Liver (tissue), 9 donors: ENCODE data around the gene GPBP1L1. TPM values are rescaled to one million over a fixed set of nuclear protein-coding genes. Genes with fewer than 3 reads are reported as not detected.

ENCODE experiments used
- DNase-seq: peaks from one replicate; pipeline ENCODE4 v3.0.0-alpha.2; 2017; ENCODE audit warnings: low spot score
- H3K27ac ChIP-seq, 2 donors: one replicate each; pipeline ENCODE4 v1.7.0; 2013; ENCODE audit warnings: inconsistent platforms in 2 of 2, low read length in 2 of 2, control low read depth in 1 of 2, low read depth in 1 of 2, mild to moderate bottlenecking in 1 of 2
- H3K27me3 ChIP-seq, 4 donors: one replicate each; pipeline versions ENCODE4 v1.6.1 to v1.7.0; 2013; ENCODE audit warnings: low read length in 3 of 4, inconsistent platforms in 1 of 4, mild to moderate bottlenecking in 1 of 4, moderate library complexity in 1 of 4; ENCODE audit not compliant: control insufficient read depth in 4 of 4, insufficient read depth in 4 of 4
- H3K36me3 ChIP-seq, 4 donors: one replicate each; pipeline versions ENCODE4 v1.6.1 to v1.7.0; 2013; ENCODE audit warnings: low read length in 3 of 4, mild to moderate bottlenecking in 3 of 4, low read depth in 1 of 4, moderate library complexity in 1 of 4; ENCODE audit not compliant: control insufficient read depth in 4 of 4, insufficient read depth in 3 of 4
- H3K4me1 ChIP-seq, 4 donors: one replicate each; pipeline versions ENCODE4 v1.6.1 to v1.7.0; 2013; ENCODE audit warnings: low read length in 3 of 4, mild to moderate bottlenecking in 3 of 4, moderate library complexity in 1 of 4; ENCODE audit not compliant: control insufficient read depth in 4 of 4, insufficient read depth in 4 of 4
- H3K4me3 ChIP-seq, 3 donors: one replicate each; pipeline versions ENCODE4 v1.6.1 to v1.7.0; 2013; ENCODE audit warnings: low read length in 3 of 3, control low read depth in 1 of 3, low read depth in 1 of 3, mild to moderate bottlenecking in 1 of 3
- H3K9ac ChIP-seq, 2 donors: one replicate each; pipeline ENCODE4 v1.7.0; 2013; ENCODE audit warnings: low read length in 2 of 2, mild to moderate bottlenecking in 2 of 2, moderate library complexity in 2 of 2, control low read depth in 1 of 2, low read depth in 1 of 2
- H3K9me3 ChIP-seq, 4 donors: one replicate each; pipeline versions ENCODE4 v1.6.1 to v1.7.0; 2013; ENCODE audit warnings: low read length in 3 of 4; ENCODE audit not compliant: control insufficient read depth in 4 of 4
- EGR1 ChIP-seq, 2 donors: IDR thresholded peaks; 2 replicates each; pipeline ENCODE4 v1.6.1; 2016 to 2018; ENCODE audit warnings: antibody characterized with exemption in 2 of 2, low read depth in 2 of 2
- FOXA1 ChIP-seq: IDR thresholded peaks from 2 replicates; pipeline ENCODE4 v1.6.1; 2016; ENCODE audit warnings: antibody characterized with exemption
- FOXA2 ChIP-seq: IDR thresholded peaks from 2 replicates; pipeline ENCODE4 v1.6.1; 2016; ENCODE audit warnings: antibody characterized with exemption
- GABPA ChIP-seq, 2 donors: IDR thresholded peaks in 1 of 2; conservative IDR thresholded peaks in 1 of 2; 2 replicates each; pipeline ENCODE4 v1.6.1; 2016; ENCODE audit warnings: antibody characterized with exemption in 2 of 2, mild to moderate bottlenecking in 1 of 2, moderate library complexity in 1 of 2
- HNF4A ChIP-seq, 2 donors: conservative IDR thresholded peaks; 2 replicates each; pipeline ENCODE4 v1.6.1; 2016; ENCODE audit warnings: antibody characterized with exemption in 2 of 2, mild to moderate bottlenecking in 2 of 2
- HNF4G ChIP-seq: IDR thresholded peaks from 2 replicates; pipeline ENCODE4 v1.6.1; 2016; ENCODE audit warnings: antibody characterized with exemption
- JUND ChIP-seq, 2 donors: IDR thresholded peaks; 2 replicates each; pipeline ENCODE4 v1.6.1; 2016; ENCODE audit warnings: antibody characterized with exemption in 2 of 2
- NR2F2 ChIP-seq: IDR thresholded peaks from 2 replicates; pipeline ENCODE4 v1.6.1; 2016; ENCODE audit warnings: antibody characterized with exemption
- RAD21 ChIP-seq, 2 donors: IDR thresholded peaks; 2 replicates each; pipeline ENCODE4 v1.6.1; 2016; ENCODE audit warnings: antibody characterized with exemption in 2 of 2, mild to moderate bottlenecking in 2 of 2
- RXRA ChIP-seq, 2 donors: IDR thresholded peaks; 2 replicates each; pipeline ENCODE4 v1.6.1; 2017 to 2018; ENCODE audit warnings: antibody characterized with exemption in 2 of 2, mild to moderate bottlenecking in 1 of 2
- SP1 ChIP-seq: IDR thresholded peaks from 2 replicates; pipeline ENCODE4 v1.6.1; 2018; ENCODE audit warnings: antibody characterized with exemption, mild to moderate bottlenecking
- TAF1 ChIP-seq: conservative IDR thresholded peaks from 2 replicates; pipeline ENCODE4 v1.6.1; 2016; ENCODE audit warnings: antibody characterized with exemption, mild to moderate bottlenecking
- YY1 ChIP-seq: IDR thresholded peaks from 2 replicates; pipeline ENCODE4 v1.6.1; 2016; ENCODE audit warnings: antibody characterized with exemption, mild to moderate bottlenecking
- WGBS: extraction: QIAGEN DNeasy Blood & Tissue Kit; methylation state at CpG from one replicate; pipeline ENCODE4 v1.1.7; 2013; 5-methylcytosine and 5-hydroxymethylcytosine counted together
- polyA plus RNA-seq, 2 donors: library from polyadenylated mRNA; stranded (reverse) in 1 of 2; unstranded in 1 of 2; fragments of 200-250 nt in 1 of 2; fragments of >200 nt in 1 of 2; fragmentation: Nextera tagmentation in 1 of 2; extraction: Ambion mirVana in 1 of 2; gene quantifications; one replicate each; pipeline versions ENCODE4 v1.2.1 to v1.2.3, GENCODE V29; 2013 to 2015
- total RNA-seq, 2 donors: library from RNA; depleted of rRNA; stranded (reverse); fragments of >200 nt; gene quantifications; one replicate each; pipeline ENCODE4 v1.2.3, GENCODE V29; 2014
- TF ChIP-seq, protein P1 (sequence below): IDR thresholded peaks from 2 replicates; pipeline ENCODE4 v1.6.1; 2016; ENCODE audit warnings: antibody characterized with exemption
- TF ChIP-seq, protein P2 (sequence below): IDR thresholded peaks from 2 replicates; pipeline ENCODE4 v1.6.1; 2016; ENCODE audit warnings: antibody characterized with exemption, mild to moderate bottlenecking
- TF ChIP-seq, protein P3 (sequence below): IDR thresholded peaks from 2 replicates; pipeline ENCODE4 v1.6.1; 2016; ENCODE audit warnings: antibody characterized with exemption
- TF ChIP-seq, protein P4 (sequence below): fragments of 150-350 bp; IDR thresholded peaks from 2 replicates; pipeline ENCODE4 v1.5.1; 2017; ENCODE audit warnings: improper control_type of control experiment, low read depth, low read length; ENCODE audit not compliant: missing input control
- TF ChIP-seq, protein P5 (sequence below): IDR thresholded peaks from 2 replicates; pipeline ENCODE4 v1.6.1; 2016; ENCODE audit warnings: antibody characterized with exemption
- donor health status: healthy.
- donor health status: healthy.
- donor health status: healthy.
- donor health status: healthy.
- donor health status: healthy.

GPBP1L1 gene
- total and polyA plus RNA-seq, 4 donors, result 24.8 to 86.7 (median 53.5) TPM

DNA sequence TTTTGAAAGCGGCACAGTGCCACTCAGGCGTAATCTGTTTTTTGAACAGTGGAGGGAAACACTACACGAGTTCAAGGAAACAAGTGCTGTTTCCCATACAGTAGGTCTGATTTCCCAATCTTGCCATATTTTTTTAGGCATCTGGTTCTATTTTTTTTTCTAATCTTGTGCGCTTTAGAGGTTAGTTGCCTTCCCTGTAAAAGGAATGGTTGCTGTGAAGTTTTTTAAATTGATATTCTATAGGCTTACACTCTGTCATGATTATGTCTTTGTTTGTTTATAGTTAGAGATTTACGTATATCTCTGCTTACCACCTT, 101.3 kb downstream of the GPBP1L1 start (continued):
- TF ChIP-seq FOXA1, result no peak
- TF ChIP-seq JUND (IDR thresholded peaks at IDR 0.05), result no peak
- TF ChIP-seq, protein P1, sequence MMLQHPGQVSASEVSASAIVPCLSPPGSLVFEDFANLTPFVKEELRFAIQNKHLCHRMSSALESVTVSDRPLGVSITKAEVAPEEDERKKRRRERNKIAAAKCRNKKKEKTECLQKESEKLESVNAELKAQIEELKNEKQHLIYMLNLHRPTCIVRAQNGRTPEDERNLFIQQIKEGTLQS, result no peak
- TF ChIP-seq HNF4G, result no peak
- no peak for TF ChIP-seq EGR1 (IDR thresholded peaks at IDR 0.05; ENCODE audit: low read depth in 2 of 2)
- TF ChIP-seq FOXA2, result no peak
- TF ChIP-seq YY1, result no peak
- TF ChIP-seq NR2F2, result no peak

DNA sequence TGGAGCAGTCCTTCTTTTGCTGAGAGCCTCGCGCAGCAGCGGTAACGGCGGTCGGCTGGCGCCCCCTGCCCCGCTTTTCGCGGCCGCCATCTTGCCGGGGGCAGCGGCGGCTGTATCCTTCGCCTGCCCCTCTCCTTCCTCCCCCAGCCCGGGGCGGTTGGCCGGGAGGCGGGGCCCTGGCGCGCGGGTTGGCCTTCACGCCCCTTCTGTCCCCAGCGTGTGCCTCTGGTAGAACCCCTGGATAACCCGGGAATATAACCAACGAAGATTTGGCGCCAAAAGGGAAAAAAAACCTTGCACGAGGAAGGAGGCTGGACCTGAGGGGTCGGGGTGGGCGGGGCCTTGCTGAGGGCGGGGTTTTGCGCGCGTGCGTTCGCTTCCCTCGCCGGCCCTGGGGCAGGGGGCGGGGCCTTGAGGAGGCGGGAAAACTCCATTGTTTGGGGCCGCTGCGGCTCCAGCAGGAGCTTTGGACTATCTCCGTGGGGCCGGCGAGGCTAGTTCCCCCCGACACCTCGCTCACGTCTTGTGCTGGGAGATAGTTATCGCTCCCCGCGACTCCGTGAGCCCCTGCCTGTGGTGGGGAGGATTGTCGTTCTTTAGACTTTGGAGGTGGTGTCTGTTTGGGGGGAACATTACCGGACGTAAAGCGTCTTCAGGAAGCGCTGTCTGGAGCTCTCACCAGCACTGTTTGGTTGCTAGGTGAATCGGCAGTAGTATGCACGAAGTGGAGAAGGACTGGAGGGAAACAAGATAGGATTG, 101.8 kb downstream of the GPBP1L1 start:
- Histone ChIP-seq H3K27ac (peak overlapping the region; percentile 71 to 93), H3K36me3 (no peaks in the 10 kb centered on the region), H3K4me3 (peak overlapping the region; percentile 80 to 88 (median 80)), H3K9me3 (no peaks in the 10 kb centered on the region), H3K9ac (peak overlapping the region; percentile 87 to 96), H3K4me1 (peaks cover 9 to 23% (median 19%) of the 10 kb centered on the region in 4 donors), H3K27me3 (no peaks in the 10 kb centered on the region)
- WGBS, result under 1% methylated on average over 59 of the region's 59 CpGs
- peak; percentile 95 for DNase-seq
- TF ChIP-seq, protein P2, sequence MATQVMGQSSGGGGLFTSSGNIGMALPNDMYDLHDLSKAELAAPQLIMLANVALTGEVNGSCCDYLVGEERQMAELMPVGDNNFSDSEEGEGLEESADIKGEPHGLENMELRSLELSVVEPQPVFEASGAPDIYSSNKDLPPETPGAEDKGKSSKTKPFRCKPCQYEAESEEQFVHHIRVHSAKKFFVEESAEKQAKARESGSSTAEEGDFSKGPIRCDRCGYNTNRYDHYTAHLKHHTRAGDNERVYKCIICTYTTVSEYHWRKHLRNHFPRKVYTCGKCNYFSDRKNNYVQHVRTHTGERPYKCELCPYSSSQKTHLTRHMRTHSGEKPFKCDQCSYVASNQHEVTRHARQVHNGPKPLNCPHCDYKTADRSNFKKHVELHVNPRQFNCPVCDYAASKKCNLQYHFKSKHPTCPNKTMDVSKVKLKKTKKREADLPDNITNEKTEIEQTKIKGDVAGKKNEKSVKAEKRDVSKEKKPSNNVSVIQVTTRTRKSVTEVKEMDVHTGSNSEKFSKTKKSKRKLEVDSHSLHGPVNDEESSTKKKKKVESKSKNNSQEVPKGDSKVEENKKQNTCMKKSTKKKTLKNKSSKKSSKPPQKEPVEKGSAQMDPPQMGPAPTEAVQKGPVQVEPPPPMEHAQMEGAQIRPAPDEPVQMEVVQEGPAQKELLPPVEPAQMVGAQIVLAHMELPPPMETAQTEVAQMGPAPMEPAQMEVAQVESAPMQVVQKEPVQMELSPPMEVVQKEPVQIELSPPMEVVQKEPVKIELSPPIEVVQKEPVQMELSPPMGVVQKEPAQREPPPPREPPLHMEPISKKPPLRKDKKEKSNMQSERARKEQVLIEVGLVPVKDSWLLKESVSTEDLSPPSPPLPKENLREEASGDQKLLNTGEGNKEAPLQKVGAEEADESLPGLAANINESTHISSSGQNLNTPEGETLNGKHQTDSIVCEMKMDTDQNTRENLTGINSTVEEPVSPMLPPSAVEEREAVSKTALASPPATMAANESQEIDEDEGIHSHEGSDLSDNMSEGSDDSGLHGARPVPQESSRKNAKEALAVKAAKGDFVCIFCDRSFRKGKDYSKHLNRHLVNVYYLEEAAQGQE, result no peak
- TF ChIP-seq HNF4A (conservative IDR thresholded peaks at IDR 0.05) (no peak), FOXA2 (no peak), RAD21 (IDR thresholded peaks at IDR 0.05) (no peak), JUND (IDR thresholded peaks at IDR 0.05) (no peak), RXRA (IDR thresholded peaks at IDR 0.05) (no peak), HNF4G (no peak), GABPA (IDR thresholded peaks at IDR 0.05 in 1 of 2, conservative IDR thresholded peaks at IDR 0.05 in 1 of 2) (no peak), TAF1 (no peak), EGR1 (IDR thresholded peaks at IDR 0.05; ENCODE audit: low read depth in 2 of 2) (no peak), YY1 (peak; percentile 93), SP1 (peak; percentile 21), FOXA1 (no peak), NR2F2 (no peak)
- TF ChIP-seq, protein P3, sequence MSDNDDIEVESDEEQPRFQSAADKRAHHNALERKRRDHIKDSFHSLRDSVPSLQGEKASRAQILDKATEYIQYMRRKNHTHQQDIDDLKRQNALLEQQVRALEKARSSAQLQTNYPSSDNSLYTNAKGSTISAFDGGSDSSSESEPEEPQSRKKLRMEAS, result peak; percentile 16
- TF ChIP-seq, protein P4, sequence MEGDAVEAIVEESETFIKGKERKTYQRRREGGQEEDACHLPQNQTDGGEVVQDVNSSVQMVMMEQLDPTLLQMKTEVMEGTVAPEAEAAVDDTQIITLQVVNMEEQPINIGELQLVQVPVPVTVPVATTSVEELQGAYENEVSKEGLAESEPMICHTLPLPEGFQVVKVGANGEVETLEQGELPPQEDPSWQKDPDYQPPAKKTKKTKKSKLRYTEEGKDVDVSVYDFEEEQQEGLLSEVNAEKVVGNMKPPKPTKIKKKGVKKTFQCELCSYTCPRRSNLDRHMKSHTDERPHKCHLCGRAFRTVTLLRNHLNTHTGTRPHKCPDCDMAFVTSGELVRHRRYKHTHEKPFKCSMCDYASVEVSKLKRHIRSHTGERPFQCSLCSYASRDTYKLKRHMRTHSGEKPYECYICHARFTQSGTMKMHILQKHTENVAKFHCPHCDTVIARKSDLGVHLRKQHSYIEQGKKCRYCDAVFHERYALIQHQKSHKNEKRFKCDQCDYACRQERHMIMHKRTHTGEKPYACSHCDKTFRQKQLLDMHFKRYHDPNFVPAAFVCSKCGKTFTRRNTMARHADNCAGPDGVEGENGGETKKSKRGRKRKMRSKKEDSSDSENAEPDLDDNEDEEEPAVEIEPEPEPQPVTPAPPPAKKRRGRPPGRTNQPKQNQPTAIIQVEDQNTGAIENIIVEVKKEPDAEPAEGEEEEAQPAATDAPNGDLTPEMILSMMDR, result no peak
- TF ChIP-seq, protein P1, result no peak
- TF ChIP-seq, protein P5, sequence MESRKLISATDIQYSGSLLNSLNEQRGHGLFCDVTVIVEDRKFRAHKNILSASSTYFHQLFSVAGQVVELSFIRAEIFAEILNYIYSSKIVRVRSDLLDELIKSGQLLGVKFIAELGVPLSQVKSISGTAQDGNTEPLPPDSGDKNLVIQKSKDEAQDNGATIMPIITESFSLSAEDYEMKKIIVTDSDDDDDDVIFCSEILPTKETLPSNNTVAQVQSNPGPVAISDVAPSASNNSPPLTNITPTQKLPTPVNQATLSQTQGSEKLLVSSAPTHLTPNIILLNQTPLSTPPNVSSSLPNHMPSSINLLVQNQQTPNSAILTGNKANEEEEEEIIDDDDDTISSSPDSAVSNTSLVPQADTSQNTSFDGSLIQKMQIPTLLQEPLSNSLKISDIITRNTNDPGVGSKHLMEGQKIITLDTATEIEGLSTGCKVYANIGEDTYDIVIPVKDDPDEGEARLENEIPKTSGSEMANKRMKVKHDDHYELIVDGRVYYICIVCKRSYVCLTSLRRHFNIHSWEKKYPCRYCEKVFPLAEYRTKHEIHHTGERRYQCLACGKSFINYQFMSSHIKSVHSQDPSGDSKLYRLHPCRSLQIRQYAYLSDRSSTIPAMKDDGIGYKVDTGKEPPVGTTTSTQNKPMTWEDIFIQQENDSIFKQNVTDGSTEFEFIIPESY, result no peak
